Measurements from ENCODE around the gene MEG3.
"Not testable (repeated sequence)": the region's sequence is repeated elsewhere in the genome, so short reads cannot be mapped to it uniquely, and the experiment has no call there.

Gene MEG3

GRCh38 chr14:100789460-100790417 is 36.2 kb upstream of the MEG3 start:
- no peaks in the 10 kb centered on the region for H3K36me3 ChIP-seq (ENCODE audit: control insufficient read depth in 2 of 2, insufficient read depth in 2 of 2, low read length in 2 of 2)
- peaks cover 6 to 7% of the 10 kb centered on the region in 2 donors for H3K27me3 ChIP-seq (ENCODE audit: control insufficient read depth in 1 of 2, insufficient read depth in 2 of 2, low read length in 2 of 2)
- H3K4me1 ChIP-seq (ENCODE audit: control insufficient read depth, insufficient read depth, low read length): no peaks in the 10 kb centered on the region
- no peak overlapping the region for H3K9ac ChIP-seq (ENCODE audit: low read length in 2 of 2)
- no peak overlapping the region for H3K27ac ChIP-seq (ENCODE audit: low read length)
- no peak overlapping the region for H3K4me3 ChIP-seq (ENCODE audit: low read length in 2 of 2)
- no peaks in the 10 kb centered on the region for H3K9me3 ChIP-seq (ENCODE audit: control insufficient read depth in 2 of 2, low read length in 2 of 2)

GRCh38 chr14:100790502-100791347 is 35.2 kb upstream of the MEG3 start:
- no peaks in the 10 kb centered on the region for H3K36me3 ChIP-seq (ENCODE audit: control insufficient read depth in 2 of 2, insufficient read depth in 2 of 2, low read length in 2 of 2)
- no peak overlapping the region for H3K9ac ChIP-seq (ENCODE audit: low read length in 2 of 2)
- H3K4me3 ChIP-seq (ENCODE audit: low read length in 2 of 2): no peak overlapping the region
- no peaks in the 10 kb centered on the region for H3K4me1 ChIP-seq (ENCODE audit: control insufficient read depth, insufficient read depth, low read length)
- H3K9me3 ChIP-seq (ENCODE audit: control insufficient read depth in 2 of 2, low read length in 2 of 2): no peaks in the 10 kb centered on the region
- H3K27ac ChIP-seq (ENCODE audit: low read length): no peak overlapping the region
- peaks cover 6 to 7% of the 10 kb centered on the region in 2 donors for H3K27me3 ChIP-seq (ENCODE audit: control insufficient read depth in 1 of 2, insufficient read depth in 2 of 2, low read length in 2 of 2)

GRCh38 chr14:100791348-100791735 is 34.6 kb upstream of the MEG3 start:
- H3K27me3 ChIP-seq (ENCODE audit: control insufficient read depth in 1 of 2, insufficient read depth in 2 of 2, low read length in 2 of 2): peaks cover 6 to 7% of the 10 kb centered on the region in 2 donors
- H3K9ac ChIP-seq (ENCODE audit: low read length in 2 of 2): no peak overlapping the region
- no peak overlapping the region for H3K27ac ChIP-seq (ENCODE audit: low read length)
- no peaks in the 10 kb centered on the region for H3K9me3 ChIP-seq (ENCODE audit: control insufficient read depth in 2 of 2, low read length in 2 of 2)
- no peaks in the 10 kb centered on the region for H3K4me1 ChIP-seq (ENCODE audit: control insufficient read depth, insufficient read depth, low read length)
- no peak overlapping the region for H3K4me3 ChIP-seq (ENCODE audit: low read length in 2 of 2)
- no peaks in the 10 kb centered on the region for H3K36me3 ChIP-seq (ENCODE audit: control insufficient read depth in 2 of 2, insufficient read depth in 2 of 2, low read length in 2 of 2)

DNA sequence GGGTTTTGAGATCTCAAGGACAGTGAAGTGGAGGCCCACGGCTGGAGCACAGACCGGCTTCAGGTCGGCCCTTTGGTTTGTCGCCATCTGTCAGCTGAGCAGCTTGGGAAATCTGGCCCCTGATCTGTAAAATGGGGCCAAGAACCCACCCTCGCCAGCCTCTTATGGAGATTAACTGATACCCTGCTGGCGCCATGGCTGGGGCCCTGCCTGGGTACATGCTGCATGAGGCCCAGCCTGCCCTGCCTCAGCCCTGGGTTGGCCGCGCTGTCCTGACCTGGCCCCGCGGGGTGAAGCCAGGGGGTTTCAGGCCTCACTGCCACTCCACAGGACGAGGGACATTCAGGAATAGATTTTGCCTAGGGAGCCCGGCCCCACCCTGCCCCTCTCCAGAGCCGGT is 33.9 kb upstream of the MEG3 start:
- no peaks in the 10 kb centered on the region for H3K4me1 ChIP-seq (ENCODE audit: control insufficient read depth, insufficient read depth, low read length)
- H3K4me3 ChIP-seq (ENCODE audit: low read length in 2 of 2): no peak overlapping the region
- H3K36me3 ChIP-seq (ENCODE audit: control insufficient read depth in 2 of 2, insufficient read depth in 2 of 2, low read length in 2 of 2): no peaks in the 10 kb centered on the region
- H3K9me3 ChIP-seq (ENCODE audit: control insufficient read depth in 2 of 2, low read length in 2 of 2): no peaks in the 10 kb centered on the region
- H3K27me3 ChIP-seq (ENCODE audit: control insufficient read depth in 1 of 2, insufficient read depth in 2 of 2, low read length in 2 of 2): peaks cover 6 to 7% of the 10 kb centered on the region in 2 donors
- no peak overlapping the region for H3K9ac ChIP-seq (ENCODE audit: low read length in 2 of 2)
- no peak overlapping the region for H3K27ac ChIP-seq (ENCODE audit: low read length)

DNA sequence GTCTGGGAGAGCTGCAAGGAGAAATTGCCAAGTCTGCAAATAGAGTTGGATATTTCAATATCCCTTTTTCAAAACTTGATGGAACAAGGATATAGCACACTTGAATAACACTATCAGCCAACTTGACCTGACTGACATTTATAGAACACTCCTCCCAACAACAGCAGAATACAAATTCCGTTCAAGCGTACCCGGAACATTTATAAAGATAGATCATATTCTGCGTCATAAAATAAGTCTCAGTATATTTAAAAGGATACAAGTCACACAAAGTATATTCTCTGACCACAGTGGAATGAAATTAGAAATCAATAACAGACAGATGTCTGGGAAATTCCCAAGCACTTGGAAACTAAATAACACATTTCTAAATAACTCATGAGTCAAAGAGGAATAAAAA is 29.0 kb upstream of the MEG3 start:
- no peaks in the 10 kb centered on the region for H3K36me3 ChIP-seq (ENCODE audit: control insufficient read depth in 2 of 2, insufficient read depth in 2 of 2, low read length in 2 of 2)
- H3K4me3 ChIP-seq (ENCODE audit: low read length in 2 of 2): no peak overlapping the region
- no peak overlapping the region for H3K27ac ChIP-seq (ENCODE audit: low read length)
- no peak overlapping the region for H3K9ac ChIP-seq (ENCODE audit: low read length in 2 of 2)
- H3K27me3 ChIP-seq (ENCODE audit: control insufficient read depth in 1 of 2, insufficient read depth in 2 of 2, low read length in 2 of 2): peaks cover 0 to 7% of the 10 kb centered on the region in 2 donors
- H3K9me3 ChIP-seq (ENCODE audit: control insufficient read depth in 2 of 2, low read length in 2 of 2): no peaks in the 10 kb centered on the region
- no peaks in the 10 kb centered on the region for H3K4me1 ChIP-seq (ENCODE audit: control insufficient read depth, insufficient read depth, low read length)

DNA sequence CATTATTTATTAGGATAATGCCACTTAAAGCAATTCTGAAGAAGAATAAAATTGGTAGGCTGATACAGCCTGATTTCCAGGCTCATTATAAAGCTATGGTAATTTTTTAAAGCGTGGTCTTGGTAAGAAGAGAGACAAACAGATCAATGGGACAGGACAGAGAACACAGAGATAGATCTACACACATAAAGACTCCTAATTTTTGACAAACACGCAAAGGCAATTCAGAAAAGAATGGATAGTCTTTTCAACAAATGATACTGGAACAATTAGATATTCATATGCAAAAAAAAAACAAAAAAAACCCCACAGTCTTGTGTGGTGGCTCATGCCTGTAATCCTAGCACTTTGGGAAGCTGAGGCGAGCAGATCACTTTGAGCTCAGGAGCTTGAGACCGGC is 25.9 kb upstream of the MEG3 start:
- Histone ChIP-seq H3K4me3 (ENCODE audit: low read length in 2 of 2) (no peak overlapping the region), H3K4me1 (ENCODE audit: control insufficient read depth, insufficient read depth, low read length) (no peaks in the 10 kb centered on the region), H3K9ac (ENCODE audit: low read length in 2 of 2) (no peak overlapping the region), H3K9me3 (ENCODE audit: control insufficient read depth in 2 of 2, low read length in 2 of 2) (no peaks in the 10 kb centered on the region), H3K27ac (ENCODE audit: low read length) (no peak overlapping the region), H3K27me3 (ENCODE audit: control insufficient read depth in 1 of 2, insufficient read depth in 2 of 2, low read length in 2 of 2) (no peaks in the 10 kb centered on the region), H3K36me3 (ENCODE audit: control insufficient read depth in 2 of 2, insufficient read depth in 2 of 2, low read length in 2 of 2) (no peaks in the 10 kb centered on the region)

DNA sequence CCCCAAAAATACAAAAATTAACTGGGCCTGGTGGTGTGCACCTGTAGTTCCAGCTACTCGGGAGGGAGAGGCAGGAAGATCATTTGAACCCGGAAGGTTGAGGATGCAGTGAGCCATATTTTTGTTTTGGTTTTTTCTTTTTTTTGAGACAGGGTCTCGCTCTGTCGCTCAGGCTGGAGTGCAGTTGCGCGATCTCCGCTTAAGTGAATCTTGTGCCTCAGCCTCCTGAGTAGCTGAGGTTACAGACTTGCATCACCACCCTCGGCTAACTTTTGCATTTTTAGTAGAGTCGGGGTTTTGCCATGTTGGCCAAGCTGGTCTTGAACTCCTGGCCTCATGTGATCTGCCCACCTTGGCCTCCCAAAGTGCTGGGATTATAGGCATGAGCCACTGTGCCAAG is 24.5 kb upstream of the MEG3 start:
- H3K27me3 ChIP-seq (ENCODE audit: control insufficient read depth in 1 of 2, insufficient read depth in 2 of 2, low read length in 2 of 2); H3K4me1 ChIP-seq (ENCODE audit: control insufficient read depth, insufficient read depth, low read length); H3K36me3 ChIP-seq (ENCODE audit: control insufficient read depth in 2 of 2, insufficient read depth in 2 of 2, low read length in 2 of 2); H3K9me3 ChIP-seq (ENCODE audit: control insufficient read depth in 2 of 2, low read length in 2 of 2); H3K9ac ChIP-seq (ENCODE audit: low read length in 2 of 2); H3K4me3 ChIP-seq (ENCODE audit: low read length in 2 of 2); H3K27ac ChIP-seq (ENCODE audit: low read length): not testable (repeated sequence)

DNA sequence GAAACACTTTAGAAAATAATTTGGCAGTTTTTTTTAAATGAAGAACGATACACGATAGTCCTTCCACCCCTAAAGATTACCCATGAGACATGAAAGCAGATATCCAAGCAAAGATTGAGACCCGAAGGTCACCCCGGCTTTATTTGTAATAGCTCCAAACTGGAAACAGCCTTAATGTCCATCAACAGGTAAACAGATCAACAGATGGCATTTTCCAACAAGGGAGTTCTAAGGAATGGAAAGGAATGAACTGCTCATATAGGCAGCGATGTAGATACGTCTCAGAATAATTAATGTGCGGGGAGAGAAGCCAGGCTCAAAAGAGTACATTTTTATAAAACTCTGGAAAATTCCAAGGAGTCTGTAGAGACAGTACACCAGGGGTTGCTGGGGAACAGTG is 23.7 kb upstream of the MEG3 start:
- H3K27ac ChIP-seq (ENCODE audit: low read length): no peak overlapping the region
- H3K4me1 ChIP-seq (ENCODE audit: control insufficient read depth, insufficient read depth, low read length): no peaks in the 10 kb centered on the region
- no peaks in the 10 kb centered on the region for H3K9me3 ChIP-seq (ENCODE audit: control insufficient read depth in 2 of 2, low read length in 2 of 2)
- H3K4me3 ChIP-seq (ENCODE audit: low read length in 2 of 2): no peak overlapping the region
- H3K9ac ChIP-seq (ENCODE audit: low read length in 2 of 2): no peak overlapping the region
- no peaks in the 10 kb centered on the region for H3K36me3 ChIP-seq (ENCODE audit: control insufficient read depth in 2 of 2, insufficient read depth in 2 of 2, low read length in 2 of 2)
- H3K27me3 ChIP-seq (ENCODE audit: control insufficient read depth in 1 of 2, insufficient read depth in 2 of 2, low read length in 2 of 2): no peaks in the 10 kb centered on the region

DNA sequence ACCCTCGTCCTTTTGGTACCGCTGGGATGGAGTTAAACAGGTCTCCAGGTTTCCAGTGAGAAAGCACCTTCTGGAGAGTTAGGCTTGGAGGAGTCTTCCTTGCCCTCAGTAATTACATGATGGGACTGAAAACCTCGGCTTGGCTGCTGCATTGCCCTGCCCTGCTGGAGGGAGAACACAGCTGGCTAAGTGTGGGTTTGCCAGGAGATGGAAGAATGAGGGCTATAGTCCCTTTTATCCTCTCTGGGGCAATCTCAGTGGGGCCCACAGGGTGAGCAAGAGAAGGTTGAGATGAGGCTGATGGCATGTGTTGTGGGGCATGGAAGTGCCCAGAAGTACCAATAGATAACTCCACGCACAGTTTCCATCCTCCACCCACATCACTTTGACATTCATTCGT is 23.2 kb upstream of the MEG3 start:
- Histone ChIP-seq H3K27ac (ENCODE audit: low read length) (no peak overlapping the region), H3K9ac (ENCODE audit: low read length in 2 of 2) (no peak overlapping the region), H3K9me3 (ENCODE audit: control insufficient read depth in 2 of 2, low read length in 2 of 2) (peaks cover 0 to 3% of the 10 kb centered on the region in 2 donors), H3K27me3 (ENCODE audit: control insufficient read depth in 1 of 2, insufficient read depth in 2 of 2, low read length in 2 of 2) (peaks cover 0 to 3% of the 10 kb centered on the region in 2 donors), H3K4me3 (ENCODE audit: low read length in 2 of 2) (no peak overlapping the region), H3K36me3 (ENCODE audit: control insufficient read depth in 2 of 2, insufficient read depth in 2 of 2, low read length in 2 of 2) (no peaks in the 10 kb centered on the region), H3K4me1 (ENCODE audit: control insufficient read depth, insufficient read depth, low read length) (no peaks in the 10 kb centered on the region)

DNA sequence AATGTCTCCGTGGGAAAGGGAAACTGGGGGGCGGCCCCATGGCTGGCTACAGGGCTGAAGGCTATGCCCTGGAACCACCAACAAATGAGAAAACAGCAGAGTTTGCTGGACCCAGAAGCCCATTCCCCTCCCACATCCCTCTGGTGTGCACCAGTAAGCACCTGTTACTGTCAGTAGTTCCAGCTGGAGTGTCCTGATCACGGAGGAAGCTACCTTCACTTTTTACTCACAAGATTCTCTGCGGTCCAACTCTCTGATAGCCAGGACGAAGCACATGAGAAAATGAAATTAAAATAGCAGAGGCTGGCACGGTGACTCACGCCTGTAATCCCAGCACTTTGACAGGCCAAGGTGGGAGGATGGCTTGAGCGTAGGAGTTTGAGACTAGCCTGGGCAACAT is 22.7 kb upstream of the MEG3 start:
- peaks cover 2 to 6% of the 10 kb centered on the region in 2 donors for H3K9me3 ChIP-seq (ENCODE audit: control insufficient read depth in 2 of 2, low read length in 2 of 2)
- no peaks in the 10 kb centered on the region for H3K4me1 ChIP-seq (ENCODE audit: control insufficient read depth, insufficient read depth, low read length)
- H3K9ac ChIP-seq (ENCODE audit: low read length in 2 of 2): no peak overlapping the region
- H3K27ac ChIP-seq (ENCODE audit: low read length): no peak overlapping the region
- H3K4me3 ChIP-seq (ENCODE audit: low read length in 2 of 2): no peak overlapping the region
- peaks cover 0 to 3% of the 10 kb centered on the region in 2 donors for H3K27me3 ChIP-seq (ENCODE audit: control insufficient read depth in 1 of 2, insufficient read depth in 2 of 2, low read length in 2 of 2)
- no peaks in the 10 kb centered on the region for H3K36me3 ChIP-seq (ENCODE audit: control insufficient read depth in 2 of 2, insufficient read depth in 2 of 2, low read length in 2 of 2)
